HL-60 (cell line): ENCODE results near the gene CACNA1G.

Source experiments
- CTCF ChIP-seq: IDR thresholded peaks from one replicate; pipeline ENCODE4 v1.5.1; 2011; ENCODE audit warnings: low read length, control low read depth, inconsistent platforms; ENCODE audit not compliant: insufficient read depth
- POLR2AphosphoS5 ChIP-seq: IDR thresholded peaks from 2 replicates; pipeline ENCODE4 v1.6.1; 2012; ENCODE audit warnings: low read depth

- no peak for TF ChIP-seq POLR2AphosphoS5
- no peak for TF ChIP-seq CTCF
These were observed 76.3 kb downstream of the CACNA1G start for GRCh38 chr17:50636804-50637195.
